ENCODE results near the gene ATXN1.
A peak's percentile ranks its signal among the peaks of the same experiment; 100 is the strongest.

ATXN1 gene

DNA sequence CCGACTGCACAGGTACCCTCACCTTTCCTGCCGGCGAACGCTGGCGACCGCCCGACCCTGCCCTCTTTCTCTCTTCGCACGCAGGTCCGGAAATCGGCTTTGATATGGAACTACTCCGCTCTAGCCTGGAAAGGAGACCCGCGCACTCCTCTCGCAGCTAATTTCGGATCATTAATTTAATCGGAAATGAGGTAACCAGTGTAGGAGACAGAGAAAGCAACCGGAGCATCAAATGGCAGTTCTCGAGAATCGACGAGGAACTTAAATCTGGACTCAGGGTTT, 949 bp upstream of the ATXN1 start:
- DNase-seq (ENCODE audit: low read depth, low spot score), result no peak

DNA sequence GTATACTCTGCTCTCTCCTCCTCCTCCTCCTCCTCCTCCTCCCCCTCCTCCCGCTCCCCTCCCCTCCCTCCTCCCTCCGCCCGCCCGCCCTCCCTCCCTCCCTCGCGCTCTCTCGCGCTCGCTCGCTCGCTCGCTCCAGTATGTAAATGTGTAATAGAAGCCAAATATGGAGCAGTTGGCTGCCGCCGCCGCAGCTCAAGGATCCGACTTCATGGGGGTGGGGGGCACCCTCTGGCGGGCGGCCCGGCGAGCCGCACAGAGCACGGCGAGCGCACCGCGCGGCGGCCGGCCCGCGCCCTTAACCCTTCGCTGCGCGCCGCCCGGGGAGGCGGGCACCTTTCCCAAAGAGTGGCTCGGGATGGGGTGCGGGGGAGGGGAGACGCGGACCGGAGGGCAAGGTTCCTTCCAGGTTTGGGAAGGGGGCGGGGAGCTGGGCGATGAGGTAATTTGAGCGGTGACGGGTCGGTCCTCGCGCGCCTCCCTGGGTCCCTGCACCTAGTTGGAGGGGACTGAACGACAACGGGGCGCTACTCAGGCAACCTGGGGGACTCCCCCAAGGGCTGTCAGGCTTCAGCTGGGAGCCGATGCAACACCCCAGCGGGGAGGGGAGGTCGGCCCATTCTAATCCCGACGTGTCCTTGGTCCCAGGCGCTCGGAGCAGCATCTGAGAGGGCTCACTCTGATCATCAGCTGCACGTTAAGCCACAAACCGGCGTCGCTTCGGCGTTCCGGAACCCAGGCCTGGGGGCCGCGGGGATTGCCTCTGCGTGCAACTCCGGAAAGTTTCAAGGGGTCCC, 409 bp upstream of the ATXN1 start:
- peak; percentile 74 for DNase-seq (ENCODE audit: low read depth, low spot score)

DNA sequence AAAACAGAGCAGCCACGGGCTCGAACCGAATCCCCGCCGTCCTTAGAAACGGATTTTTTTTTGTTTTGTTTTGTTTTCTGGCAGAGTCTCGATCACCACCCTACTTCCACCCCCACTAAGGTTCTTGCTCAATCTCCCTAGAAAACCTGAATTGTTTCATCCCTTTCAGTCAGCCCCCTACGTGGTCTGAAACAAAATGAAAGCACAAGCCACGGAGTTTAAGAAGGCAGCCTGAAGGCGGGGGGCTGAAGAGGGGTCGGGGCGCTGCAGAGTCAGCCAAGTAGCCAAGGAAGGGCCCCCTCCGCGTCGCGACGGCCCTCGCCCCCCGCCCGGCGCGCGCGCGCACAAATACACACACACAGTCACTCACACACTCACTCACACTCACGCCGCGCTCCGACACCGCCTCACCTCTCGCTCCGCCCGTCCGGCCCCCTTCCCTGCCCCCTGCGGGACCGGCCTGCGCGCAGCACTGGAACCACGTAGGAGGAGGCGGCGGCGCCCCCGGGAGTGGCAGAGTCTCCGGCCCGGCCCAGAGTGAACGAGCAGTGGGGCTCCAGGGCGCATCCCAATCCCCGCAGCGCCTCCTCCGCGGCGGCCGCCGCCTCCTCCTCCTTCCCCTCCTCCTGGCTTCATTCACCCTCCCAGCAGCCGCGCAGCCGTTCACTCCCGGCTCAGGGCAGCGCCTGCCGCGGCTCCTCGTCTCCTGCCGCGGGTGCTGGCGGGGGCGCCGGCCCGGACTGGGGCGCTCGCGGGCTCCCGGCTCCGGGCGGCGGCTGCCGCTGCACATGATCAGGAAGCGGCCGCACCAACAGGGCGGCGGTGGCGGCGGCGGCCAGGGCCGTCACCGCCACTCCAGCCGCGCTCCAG, 1.4 kb downstream of the ATXN1 start:
- peak; percentile 69 for DNase-seq (ENCODE audit: low read depth, low spot score)

DNA sequence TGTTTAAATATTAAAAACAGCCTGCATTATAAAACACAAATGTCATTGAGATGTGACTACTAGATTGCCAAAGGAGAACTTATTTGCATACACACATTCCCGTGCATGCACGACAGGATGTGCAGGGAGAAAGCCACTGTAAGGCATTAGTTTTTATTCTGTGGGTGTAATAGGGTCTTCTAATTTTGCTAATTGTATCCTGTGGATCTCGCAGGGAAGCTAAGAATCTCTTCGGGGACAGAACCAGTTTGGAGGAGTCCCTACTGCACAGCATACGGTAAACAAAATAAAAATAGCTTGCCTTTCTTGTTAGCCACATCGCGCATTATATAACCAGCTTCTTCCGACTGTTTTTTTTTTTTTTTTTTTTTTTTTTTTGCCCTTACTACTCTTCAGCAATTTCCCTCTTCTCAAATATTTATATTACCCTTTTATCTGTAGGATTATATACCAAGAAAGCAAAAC, 2.0 kb downstream of the ATXN1 start:
- no peak for DNase-seq (ENCODE audit: low read depth, low spot score)

DNA sequence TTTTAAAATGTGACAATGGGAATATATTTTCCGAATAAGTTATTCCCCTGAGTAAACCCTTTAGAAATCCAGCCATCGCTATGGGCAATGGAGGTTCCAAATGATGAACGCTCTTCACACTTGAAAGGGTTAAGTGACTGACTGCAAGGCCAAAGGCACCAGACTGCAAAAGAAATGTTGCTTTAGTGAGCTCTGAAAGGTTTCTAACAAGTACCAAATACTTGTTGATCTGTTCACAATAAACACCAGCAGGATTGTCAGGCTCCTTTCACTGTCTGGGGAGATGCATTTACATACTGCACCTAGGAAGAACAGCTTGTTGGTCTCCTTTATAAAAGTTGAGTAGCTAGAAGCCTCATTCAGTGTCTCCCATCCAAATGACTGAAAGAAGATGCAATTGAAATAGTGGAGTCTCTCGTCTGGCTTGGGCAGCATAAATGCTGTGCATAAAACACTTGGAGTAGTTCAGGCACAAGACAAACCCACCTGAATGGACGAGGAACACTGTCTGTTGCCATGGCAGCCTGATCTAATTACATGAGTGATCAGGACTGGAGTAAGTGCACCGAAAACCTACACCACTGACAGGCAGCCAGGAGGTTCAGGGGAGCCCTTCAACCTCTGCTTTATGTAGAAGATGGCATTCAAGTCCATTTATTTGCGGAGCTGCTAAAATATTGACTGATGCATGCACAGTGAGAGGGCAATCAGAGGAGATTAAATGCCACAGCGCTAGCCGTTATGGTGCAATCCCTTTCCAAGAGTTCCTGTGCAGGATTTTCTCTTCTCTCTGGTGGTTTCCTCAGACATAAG, 2.9 kb downstream of the ATXN1 start:
- no peak for DNase-seq (ENCODE audit: low read depth, low spot score)

DNA sequence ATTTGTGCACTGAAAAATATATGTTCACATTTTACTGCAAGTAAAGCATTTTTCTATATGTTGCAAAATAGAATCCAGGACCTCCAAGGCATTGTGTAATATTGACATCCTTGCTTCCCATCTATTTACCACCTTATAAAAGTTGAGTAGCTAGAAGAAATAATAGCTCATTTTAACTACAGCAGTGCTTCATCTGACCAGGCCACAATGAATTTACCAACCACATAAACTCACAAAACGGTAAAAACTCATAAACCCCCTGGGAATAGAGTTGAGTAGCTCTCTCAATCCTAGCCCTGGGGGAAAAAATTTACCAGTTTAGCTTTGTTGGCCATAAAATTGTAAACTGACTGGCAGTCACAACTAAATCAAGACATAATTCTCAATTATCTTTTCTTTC, 3.9 kb downstream of the ATXN1 start:
- no peak for DNase-seq (ENCODE audit: low read depth, low spot score)

DNA sequence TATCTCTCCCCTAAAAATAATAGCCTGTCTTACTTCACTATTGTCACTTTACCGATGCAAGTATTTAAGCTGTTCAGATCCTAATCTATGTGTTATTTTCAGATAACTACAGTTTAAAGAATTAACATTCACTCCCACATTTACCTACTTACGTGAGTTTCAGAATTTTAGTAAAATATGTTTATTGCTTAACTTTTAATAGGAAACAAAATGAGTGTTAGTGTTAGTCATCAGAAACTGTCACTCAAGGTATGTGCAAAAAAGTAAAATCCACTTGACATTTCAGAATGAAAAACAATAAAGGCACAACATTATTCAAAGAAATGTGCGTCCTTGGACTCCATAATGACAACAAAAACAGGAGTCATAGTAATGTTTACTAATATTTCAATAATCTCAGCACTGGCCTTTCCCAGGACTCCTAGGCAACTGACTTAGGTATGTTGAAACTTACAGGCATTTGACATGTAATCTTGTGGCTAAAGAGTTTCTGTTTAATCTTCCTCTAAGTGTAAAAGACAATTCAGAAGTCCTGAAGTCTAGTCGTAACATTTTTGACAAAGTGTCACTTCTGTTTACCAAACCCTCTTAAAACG, 4.5 kb downstream of the ATXN1 start:
- no peak for DNase-seq (ENCODE audit: low read depth, low spot score)

DNA sequence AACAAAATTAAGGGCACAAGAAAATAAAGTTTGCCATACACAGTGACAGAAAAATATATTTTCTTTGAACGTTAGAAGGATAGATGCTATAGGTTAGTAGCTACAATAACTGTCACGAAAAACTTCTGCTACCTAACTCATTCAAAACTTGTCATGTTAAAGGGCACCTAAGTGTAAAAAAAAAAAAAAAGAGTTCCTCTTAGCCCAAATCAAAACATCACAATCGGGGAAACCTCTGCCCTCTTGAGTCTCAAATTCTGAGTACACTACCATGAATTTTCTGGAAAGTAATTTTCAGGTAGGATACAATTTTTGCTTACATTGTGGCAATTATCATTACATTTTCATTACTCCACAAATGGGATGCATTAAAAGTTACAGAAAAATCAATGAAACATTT, 5.7 kb downstream of the ATXN1 start:
- no peak for DNase-seq (ENCODE audit: low read depth, low spot score)

DNA sequence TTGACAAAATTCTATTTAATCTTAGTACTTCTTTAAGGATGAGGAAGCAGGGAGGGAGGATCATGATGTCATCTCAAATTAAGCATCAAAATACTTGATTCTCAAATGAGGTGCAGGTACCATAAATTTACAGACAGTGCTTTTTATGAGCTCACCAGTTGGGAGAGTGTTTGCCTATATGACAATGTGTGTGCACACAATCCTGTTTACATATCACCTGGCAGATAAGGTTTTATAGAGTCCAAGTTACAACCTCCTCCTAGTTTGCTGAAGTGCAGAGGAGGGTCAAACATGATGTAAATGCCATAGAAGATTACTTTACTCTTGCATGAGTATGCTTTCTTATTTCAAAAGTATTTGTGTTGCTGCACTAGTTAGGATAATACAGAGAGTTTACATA, 6.4 kb downstream of the ATXN1 start:
- DNase-seq (ENCODE audit: low read depth, low spot score), result no peak

DNA sequence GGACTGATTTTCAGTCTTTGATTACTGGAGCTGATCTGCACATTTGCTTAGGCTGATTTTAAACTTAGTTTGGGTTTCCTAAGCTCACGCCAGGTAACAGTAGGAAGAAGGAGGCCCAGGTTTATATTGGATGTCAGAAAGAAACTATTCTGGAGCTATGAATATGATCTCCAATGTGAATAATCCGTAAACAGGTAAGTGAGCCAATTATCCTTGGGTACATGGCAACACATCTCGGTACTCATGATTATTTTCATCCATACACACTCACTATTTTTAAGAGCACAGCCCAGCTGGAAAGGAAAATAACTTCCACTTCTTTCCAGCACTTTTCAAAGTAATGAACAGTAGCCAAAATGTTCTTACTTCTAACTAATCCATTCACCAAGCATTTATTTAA, 7.0 kb downstream of the ATXN1 start:
- no peak for DNase-seq (ENCODE audit: low read depth, low spot score)

DNA sequence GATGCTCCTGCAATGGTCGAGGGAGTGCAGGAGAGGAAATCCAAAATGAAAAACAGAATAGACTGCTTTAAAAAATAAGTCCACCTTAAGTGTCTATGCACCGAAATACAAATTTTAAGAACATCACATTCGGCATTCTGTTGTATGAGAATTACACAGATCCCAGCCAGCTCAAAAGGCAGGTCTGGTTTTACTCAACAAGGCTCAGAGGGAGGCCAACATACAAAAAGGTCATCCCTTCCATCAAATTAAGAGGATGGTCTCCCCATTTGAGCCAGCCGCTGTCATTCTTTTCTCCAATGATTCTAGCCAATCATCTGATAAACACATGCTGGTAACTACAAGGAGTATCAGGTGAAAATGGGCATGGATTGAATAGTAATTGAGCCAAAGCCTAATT, 7.9 kb downstream of the ATXN1 start:
- DNase-seq (ENCODE audit: low read depth, low spot score), result no peak

DNA sequence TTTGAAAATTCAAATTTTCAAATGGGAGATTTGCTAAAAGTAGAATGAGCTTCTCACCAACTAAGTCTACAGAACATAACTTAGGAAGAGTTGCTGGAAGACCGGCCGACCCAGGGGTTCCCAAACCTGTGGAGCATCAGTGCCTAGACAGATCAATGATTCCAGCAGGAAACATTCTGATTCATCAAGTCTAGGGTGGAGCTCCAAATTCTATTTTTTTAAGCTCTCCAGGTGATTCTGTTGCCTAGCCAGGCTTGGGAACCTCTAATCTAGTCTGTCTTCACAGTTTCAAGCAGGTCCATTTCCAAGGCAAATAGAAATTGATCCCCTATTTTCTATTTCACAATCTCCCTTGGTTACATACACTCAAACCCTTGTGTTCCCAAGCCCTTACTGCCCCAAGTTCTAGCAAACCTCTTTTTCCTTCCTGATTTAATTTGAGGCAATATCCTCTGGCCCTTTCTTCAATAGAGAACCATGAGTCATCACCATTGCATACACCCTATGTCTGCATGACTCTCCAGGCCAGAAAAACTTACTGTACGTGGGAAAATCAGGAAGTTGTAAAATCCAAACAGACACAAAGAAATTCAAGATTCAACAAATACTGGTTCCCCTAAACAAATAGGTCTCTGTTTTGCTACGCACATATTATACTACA, 8.9 kb downstream of the ATXN1 start:
- no peak for DNase-seq (ENCODE audit: low read depth, low spot score)

DNA sequence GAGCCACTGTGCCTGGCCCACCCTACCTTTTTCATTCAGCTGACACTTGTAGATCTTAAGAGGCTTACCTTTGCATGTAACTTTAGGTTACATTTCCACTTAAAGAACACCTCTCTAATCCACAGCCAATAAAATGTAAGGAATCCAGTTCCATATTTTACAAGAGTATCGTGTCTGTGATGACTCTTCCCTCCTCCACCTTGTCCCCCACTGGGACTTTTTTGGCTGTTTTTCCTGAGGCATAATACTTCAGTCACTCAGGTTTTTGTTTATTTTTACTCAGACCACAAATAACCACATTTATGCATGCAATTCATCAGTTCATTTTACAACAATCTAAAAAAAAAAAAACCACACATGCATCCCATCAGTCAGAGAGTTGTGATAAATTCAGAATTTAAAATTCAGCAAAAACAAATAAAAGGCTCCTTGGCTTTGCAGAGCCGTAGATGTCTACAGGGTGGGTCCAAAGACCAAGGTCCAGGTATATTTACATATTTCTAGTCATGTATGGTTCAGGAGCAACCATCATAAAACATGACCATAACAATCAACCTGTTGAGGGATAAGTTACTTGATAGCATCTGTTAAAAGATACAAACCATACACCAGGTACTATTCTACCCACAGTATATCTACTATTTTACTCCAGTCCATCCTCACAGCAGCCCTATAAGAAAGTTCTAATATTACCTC, 9.9 kb downstream of the ATXN1 start:
- no peak for DNase-seq (ENCODE audit: low read depth, low spot score)

DNA sequence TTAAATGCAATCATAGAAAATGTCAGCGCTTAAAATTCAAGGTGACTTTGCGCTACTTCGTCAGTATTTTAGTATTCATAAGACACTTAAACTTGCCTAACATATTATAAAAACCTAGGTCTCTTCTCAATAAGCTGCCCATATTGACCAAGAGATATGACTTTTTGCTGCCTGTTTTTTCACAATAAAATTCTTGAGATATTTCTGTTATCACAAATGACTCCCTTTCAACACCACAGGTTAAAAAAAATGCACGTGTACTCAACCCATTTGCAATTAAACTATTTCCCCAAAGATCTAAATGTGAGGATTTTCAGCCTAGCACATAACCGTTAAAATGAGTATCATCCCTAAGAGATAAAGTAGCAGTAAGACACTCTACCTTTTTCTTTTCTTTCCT, 10.7 kb downstream of the ATXN1 start:
- DNase-seq (ENCODE audit: low read depth, low spot score), result no peak

DNA sequence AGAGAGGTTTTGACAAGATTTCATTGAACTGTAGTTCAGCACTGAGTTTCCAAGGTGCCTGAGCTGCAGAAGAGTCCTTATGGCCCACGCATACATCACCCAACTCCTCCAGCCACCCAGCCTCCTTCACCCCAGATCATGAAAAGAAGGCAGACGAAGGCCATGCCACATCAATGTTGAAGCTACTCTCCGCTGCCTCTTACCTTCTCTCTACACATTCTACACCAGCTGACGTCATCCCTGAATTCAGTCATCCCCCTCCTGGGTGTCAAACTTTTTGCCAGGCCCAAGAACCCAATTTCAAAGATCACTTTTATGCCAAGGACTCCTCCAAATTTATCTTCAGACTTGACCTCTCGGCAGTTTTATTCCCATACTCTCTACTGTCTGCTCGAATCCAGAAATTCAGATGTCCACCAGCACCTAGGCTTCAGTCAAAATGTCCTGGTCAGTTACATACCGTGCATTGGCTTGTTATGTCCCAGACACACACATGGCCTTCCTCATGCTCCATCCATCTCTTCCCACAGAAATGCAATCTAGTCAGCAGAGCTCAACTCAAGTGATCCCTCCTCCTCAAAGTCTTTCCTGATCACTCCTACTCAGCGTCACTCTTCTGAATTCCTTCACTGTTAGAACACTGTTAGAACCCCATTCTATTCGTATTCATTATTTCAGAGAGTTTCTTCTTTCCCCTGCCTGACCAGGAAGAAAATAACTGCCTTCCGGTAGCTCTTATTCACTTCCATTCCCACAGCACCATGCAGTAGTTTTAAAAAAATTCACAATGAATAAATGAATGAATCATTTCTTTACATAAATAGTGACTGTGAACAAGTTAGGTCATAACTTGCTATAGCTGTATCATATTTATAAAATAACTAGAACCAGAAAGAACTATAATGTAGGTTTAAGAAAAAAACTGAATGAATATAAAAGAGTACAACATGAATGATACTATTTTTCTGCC, 11.5 kb downstream of the ATXN1 start:
- no peak for DNase-seq (ENCODE audit: low read depth, low spot score)

DNA sequence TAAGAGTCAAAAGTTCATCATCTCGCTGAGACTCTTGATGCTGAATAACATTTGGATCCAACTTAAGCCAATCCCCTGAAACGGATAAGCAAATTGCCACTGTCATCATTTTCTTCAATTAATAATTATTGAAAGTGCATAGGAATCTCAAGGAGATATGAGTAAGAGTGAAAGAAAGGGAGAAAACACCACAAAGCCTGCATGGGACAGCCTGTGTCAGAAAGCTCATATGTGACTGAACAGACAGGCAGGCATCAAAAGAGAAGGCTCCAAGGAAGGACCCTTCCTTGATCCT, 13.3 kb downstream of the ATXN1 start:
- no peak for DNase-seq (ENCODE audit: low read depth, low spot score)

DNA sequence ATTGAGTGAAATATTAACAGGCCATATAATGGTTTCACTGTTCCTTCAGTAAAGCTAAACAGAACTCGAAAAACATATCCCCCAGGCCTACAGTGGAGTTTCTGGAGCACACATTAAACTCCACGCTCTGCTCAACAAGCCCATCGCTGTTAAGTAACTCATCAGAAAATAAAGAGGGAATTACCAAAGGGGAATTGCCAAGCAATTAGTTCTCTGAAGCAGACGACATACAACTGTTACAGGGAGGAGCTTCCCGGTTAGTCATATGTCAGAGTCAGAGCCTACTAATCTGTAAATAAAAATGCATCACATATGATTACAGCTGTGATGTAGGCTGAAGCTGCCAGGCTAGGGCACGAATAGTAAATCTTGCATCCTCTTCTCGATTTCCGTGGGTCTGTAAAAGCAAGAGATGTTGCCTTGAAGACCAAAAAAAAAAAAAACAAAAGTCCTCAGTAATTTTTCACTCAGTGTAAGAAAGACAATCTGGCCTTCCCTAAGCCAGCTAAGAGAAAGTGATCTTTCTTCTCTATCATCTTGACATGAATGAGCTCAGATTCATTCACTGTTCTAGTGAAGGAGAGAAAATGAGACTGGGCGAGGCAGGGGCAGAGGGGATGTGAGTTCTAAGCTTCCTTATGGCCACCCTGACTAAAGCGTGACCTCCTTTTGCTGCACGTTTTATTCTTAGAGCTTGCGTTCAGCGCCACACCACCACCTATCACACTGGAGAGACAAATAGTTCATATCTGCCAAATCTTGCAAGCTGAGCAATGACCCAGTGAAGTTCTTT, 13.8 kb downstream of the ATXN1 start:
- no peak for DNase-seq (ENCODE audit: low read depth, low spot score)

DNA sequence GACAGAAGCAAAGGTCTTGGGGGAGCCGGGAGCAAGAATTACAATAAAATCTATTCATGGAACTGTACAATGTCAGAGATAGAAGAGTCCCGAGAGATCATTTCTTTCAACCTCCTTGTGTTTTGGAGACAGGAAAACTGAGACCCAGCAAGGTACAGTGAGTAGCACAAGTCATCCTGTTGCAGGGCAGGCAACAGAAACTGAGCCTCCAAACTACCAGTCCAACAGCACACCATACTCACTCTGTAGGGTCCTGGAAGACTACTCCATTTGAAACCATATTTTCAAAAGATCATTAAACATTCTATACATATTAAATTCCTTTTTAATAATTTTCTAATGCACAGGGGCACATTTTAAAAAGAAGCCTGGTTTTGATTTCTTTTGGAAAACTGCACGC, 14.4 kb downstream of the ATXN1 start:
- no peak for DNase-seq (ENCODE audit: low read depth, low spot score)

DNA sequence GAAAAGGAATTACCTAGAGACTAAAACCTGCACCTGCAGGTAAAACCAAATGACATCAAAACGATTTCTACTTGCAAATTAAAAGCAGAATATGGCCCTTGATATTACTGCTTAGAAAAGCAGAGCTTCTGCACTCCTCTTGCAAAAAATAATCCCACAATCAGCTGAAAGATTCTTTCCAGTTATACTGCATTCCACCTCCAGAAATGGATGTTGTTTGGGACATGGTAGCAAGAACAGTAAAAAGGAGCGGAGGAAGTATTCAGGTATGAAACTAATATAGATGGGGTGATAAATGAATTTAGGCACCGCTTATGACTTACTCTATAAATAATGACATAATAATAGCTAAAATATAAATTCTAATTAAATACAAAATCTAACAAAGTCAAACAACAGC, 14.9 kb downstream of the ATXN1 start:
- no peak for DNase-seq (ENCODE audit: low read depth, low spot score)

Data from smooth muscle cell of the brain vasculature (primary cell).